GM21423 (cell line): Measurements from ENCODE around the gene CYP26B1.
A peak's percentile ranks its signal among the peaks of the same experiment; 100 is the strongest.

Source experiments
- ATAC-seq: cut with Tn5 transposase; IDR thresholded peaks from one replicate; pipeline ENCODE4 v1.9.1; 2021; ENCODE audit warnings: mild to moderate bottlenecking, moderate library complexity; ENCODE audit not compliant: unreplicated experiment

The CYP26B1 gene

GRCh38 chr2:72142570-72143440, 4.9 kb downstream of the CYP26B1 start:
- no peak for ATAC-seq

- no peak for ATAC-seq
These were observed 5.7 kb downstream of the CYP26B1 start for GRCh38 chr2:72141881-72142451.

GRCh38 chr2:72141032-72141645, 6.5 kb downstream of the CYP26B1 start:
- no peak for ATAC-seq

- no peak for ATAC-seq
These were observed 7.1 kb downstream of the CYP26B1 start for GRCh38 chr2:72140621-72140960.

- ATAC-seq, result no peak
These were observed 7.6 kb downstream of the CYP26B1 start for GRCh38 chr2:72139874-72140620.

GRCh38 chr2:72139471-72139873, 8.2 kb downstream of the CYP26B1 start:
- no peak for ATAC-seq

GRCh38 chr2:72138921-72139381, 8.7 kb downstream of the CYP26B1 start:
- no peak for ATAC-seq

GRCh38 chr2:72138011-72138881, 9.4 kb downstream of the CYP26B1 start:
- ATAC-seq, result no peak

- peak; percentile 82 for ATAC-seq
These were observed 10.1 kb downstream of the CYP26B1 start for GRCh38 chr2:72137498-72138010.

GRCh38 chr2:72136933-72137497, 10.6 kb downstream of the CYP26B1 start:
- no peak for ATAC-seq

- no peak for ATAC-seq
These were observed 11.3 kb downstream of the CYP26B1 start for GRCh38 chr2:72136331-72136730.

- ATAC-seq, result no peak
These were observed 11.7 kb downstream of the CYP26B1 start for GRCh38 chr2:72135921-72136320.

- ATAC-seq, result no peak
These were observed 12.5 kb downstream of the CYP26B1 start for GRCh38 chr2:72134997-72135800.

- ATAC-seq, result no peak
These were observed 13.2 kb downstream of the CYP26B1 start for GRCh38 chr2:72134408-72134996.

- no peak for ATAC-seq
These were observed 13.8 kb downstream of the CYP26B1 start for GRCh38 chr2:72133721-72134407.

- no peak for ATAC-seq
These were observed 14.5 kb downstream of the CYP26B1 start for GRCh38 chr2:72132981-72133720.
